Upper lobe of right lung (tissue), 1 donor: ENCODE measurements around the gene PRR5. TPM values are rescaled to one million over a fixed set of nuclear protein-coding genes. Genes with fewer than 3 reads are reported as not detected.

Experiments used
- ATAC-seq: fragments of 200-7000 bp; cut with Tn5 transposase; one replicate; pipeline ENCODE4 v1.9.1; 2020; ENCODE audit warnings: mild to moderate bottlenecking, moderate library complexity
- DNase-seq: peaks from one replicate; pipeline ENCODE4 v3.0.0-alpha.2; 2020
- H3K27ac ChIP-seq: fragments of 200-600 bp; one replicate; pipeline ENCODE4 v1.8.0; 2022
- H3K27me3 ChIP-seq: fragments of 200-600 bp; one replicate; pipeline ENCODE4 v1.8.0; 2022; ENCODE audit warnings: mild to moderate bottlenecking
- H3K36me3 ChIP-seq: fragments of 200-600 bp; one replicate; pipeline ENCODE4 v1.8.0; 2022
- H3K4me1 ChIP-seq: fragments of 200-600 bp; one replicate; pipeline ENCODE4 v1.8.0; 2022
- H3K4me3 ChIP-seq: fragments of 200-600 bp; one replicate; pipeline ENCODE4 v1.8.0; 2022; ENCODE audit warnings: mild to moderate bottlenecking
- H3K9me3 ChIP-seq: fragments of 200-600 bp; one replicate; pipeline ENCODE4 v1.8.0; 2022
- CTCF ChIP-seq: fragments of 200-600 bp; IDR thresholded peaks from one replicate; pipeline ENCODE4 v1.8.0; 2022; ENCODE audit warnings: antibody characterized with exemption
- intact Hi-C: fragments of 100-400 bp; cut with DNase I; formaldehyde crosslinking; loops from one replicate; pipeline ENCODE4 v1.11.0; 2022
- total RNA-seq: library from RNA; stranded (reverse); fragmentation: NEBNext Ultra II Directional; extraction: Animal tissue kit (Norgen Biotek cat#: 25700); gene quantifications from one replicate; pipeline ENCODE4 v1.2.1, GENCODE V29; 2021
- donor health status: DM: no; HTN: yes; CAD: no; lungs with severe emphysema.

PRR5 gene
- total RNA-seq, 1 donor from 2014 or later: 13.6 TPM

DNA sequence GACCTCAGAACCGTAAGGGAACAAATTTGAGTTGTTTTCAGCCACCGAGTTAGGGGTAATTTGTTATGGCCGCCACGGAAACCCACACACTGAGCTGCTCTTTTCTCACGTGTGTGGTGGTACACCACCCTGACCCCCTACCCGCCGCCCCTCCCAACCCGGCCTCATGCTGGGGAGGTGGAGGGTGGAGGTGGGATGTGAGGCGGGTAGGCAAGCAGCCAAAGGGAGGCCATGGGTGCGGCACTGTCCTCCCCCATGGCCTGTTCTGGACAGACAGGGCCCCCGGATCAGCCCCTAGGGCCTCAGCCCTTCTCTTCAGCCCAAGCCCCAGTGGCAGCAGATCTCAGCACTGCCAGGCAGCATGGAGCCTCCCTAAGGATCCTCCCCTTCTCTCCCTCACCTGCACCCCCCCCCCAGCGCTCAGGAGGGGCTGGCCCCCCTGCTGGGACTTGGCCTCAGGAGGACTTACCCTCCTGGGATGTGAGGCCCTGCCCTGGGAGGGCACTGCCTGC lies 7.9 kb downstream of the PRR5 start:
- Histone ChIP-seq H3K4me1 (peaks cover 11% of the 10 kb centered on the region), H3K27me3 (no peaks in the 10 kb centered on the region), H3K9me3 (no peaks in the 10 kb centered on the region), H3K36me3 (no peaks in the 10 kb centered on the region), H3K4me3 (no peak overlapping the region), H3K27ac (no peak overlapping the region)
- intact Hi-C loops: no loop called here
- DNase-seq (no peak), ATAC-seq (peak; percentile 31)
- TF ChIP-seq CTCF: no peak

DNA sequence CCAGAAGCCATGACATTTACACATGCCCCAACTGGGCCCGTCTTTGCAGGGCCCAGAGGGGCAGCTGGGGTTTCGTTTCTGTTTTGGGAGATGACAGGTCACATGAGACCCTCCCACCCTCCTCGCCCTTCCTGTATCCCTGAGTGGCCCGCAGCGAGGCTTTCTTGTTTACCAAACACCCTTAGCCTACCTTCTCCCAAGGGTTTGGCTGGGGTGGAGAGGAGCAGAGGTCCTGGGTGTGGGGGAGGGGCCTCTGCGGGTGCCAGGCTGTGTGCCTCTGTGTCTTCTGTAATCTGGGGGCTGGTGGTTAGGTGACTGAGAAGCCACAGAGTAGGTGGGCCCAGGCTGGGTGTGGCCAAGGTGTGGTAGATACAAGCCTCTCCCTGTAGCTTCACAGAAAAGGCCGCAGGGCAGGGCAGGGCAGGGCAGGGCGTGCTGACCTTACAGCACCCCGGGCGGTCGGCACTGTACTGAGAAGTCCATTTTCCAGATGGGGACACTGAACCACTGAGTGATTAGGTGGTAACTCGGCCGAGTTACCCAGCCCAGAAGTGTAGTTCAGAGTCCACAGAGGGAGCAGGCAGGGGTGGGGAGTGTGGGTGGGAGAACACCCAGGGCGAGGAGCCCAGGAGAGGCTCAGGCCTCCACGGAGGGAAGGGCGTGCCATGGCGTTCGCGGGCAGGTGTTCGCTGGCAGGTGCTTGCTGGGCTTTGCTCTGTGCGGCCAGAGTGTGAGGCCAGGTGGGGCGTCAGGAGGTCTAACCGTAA lies 8.7 kb downstream of the PRR5 start:
- intact Hi-C loops: no loop called here
- ATAC-seq: peak; percentile 4
- DNase-seq: no peak
- Histone ChIP-seq H3K9me3 (no peaks in the 10 kb centered on the region), H3K27me3 (no peaks in the 10 kb centered on the region), H3K27ac (no peak overlapping the region), H3K4me3 (no peak overlapping the region), H3K4me1 (peaks cover 11% of the 10 kb centered on the region), H3K36me3 (no peaks in the 10 kb centered on the region)
- no peak for TF ChIP-seq CTCF

DNA sequence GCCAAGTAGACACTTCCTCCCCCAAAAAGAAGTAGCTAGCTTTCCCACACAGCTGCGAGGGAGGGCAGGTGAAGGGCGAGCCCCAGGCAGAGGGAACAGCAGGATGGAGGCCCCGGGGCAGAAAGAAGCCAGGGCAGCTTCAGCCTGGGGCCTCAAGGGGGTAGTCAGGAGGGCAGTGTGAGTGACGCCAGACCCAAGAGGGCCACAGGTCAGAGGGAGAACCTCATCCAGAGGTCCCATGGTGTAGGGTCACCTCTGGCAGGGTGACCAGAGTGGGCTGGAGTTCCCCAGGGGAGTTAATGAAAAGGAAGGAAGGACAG lies 9.2 kb downstream of the PRR5 start:
- Histone ChIP-seq H3K4me3 (no peak overlapping the region), H3K9me3 (no peaks in the 10 kb centered on the region), H3K36me3 (no peaks in the 10 kb centered on the region), H3K27ac (no peak overlapping the region), H3K4me1 (peaks cover 11% of the 10 kb centered on the region), H3K27me3 (no peaks in the 10 kb centered on the region)
- DNase-seq (no peak), ATAC-seq (no peak)
- intact Hi-C loops: no loop called here
- no peak for TF ChIP-seq CTCF

GRCh38 chr22:44711690-44712555 lies 9.9 kb downstream of the PRR5 start:
- no peak overlapping the region for H3K4me3 ChIP-seq
- TF ChIP-seq CTCF: no peak
- H3K27ac ChIP-seq: no peak overlapping the region
- ATAC-seq: no peak
- no peaks in the 10 kb centered on the region for H3K9me3 ChIP-seq
- H3K27me3 ChIP-seq: no peaks in the 10 kb centered on the region
- no peaks in the 10 kb centered on the region for H3K36me3 ChIP-seq
- no peak for DNase-seq
- intact Hi-C loops: no loop called here
- H3K4me1 ChIP-seq: peaks cover 11% of the 10 kb centered on the region

DNA sequence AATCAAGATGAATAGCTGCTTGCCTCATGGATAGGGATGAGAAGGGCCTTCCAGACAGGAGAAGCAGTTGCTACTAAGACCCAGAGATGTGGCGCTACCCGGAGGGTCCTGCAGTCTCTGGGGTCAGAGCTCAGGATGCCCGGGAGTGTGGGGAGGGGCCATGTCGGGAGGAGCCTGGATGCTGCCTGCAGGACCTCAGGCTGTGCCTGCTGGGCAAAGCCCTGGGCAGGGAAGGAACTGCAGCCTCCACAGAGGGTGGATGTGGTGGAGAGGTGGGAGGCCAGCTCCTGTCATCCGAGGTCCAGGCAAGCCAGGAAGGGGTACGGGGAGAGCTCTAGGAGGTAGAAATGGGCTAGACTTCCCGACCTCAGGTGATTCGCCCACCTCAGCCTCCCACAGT lies 11.0 kb downstream of the PRR5 start:
- peaks cover 11% of the 10 kb centered on the region for H3K4me1 ChIP-seq
- no peaks in the 10 kb centered on the region for H3K36me3 ChIP-seq
- TF ChIP-seq CTCF: no peak
- H3K27ac ChIP-seq: no peak overlapping the region
- no peaks in the 10 kb centered on the region for H3K27me3 ChIP-seq
- ATAC-seq: no peak
- no peaks in the 10 kb centered on the region for H3K9me3 ChIP-seq
- no peak for DNase-seq
- H3K4me3 ChIP-seq: no peak overlapping the region
- intact Hi-C loops: no loop called here
